Measurements from ENCODE around the gene KRTAP10-1. TPM values are rescaled to one million over a fixed set of nuclear protein-coding genes. Genes with fewer than 3 reads are reported as not detected.
"Not testable (repeated sequence)": the region's sequence is repeated elsewhere in the genome, so short reads cannot be mapped to it uniquely, and the experiment has no call there.

The KRTAP10-1 gene
- total and polyA plus RNA-seq, 9 of the 15 experiments (the other 6 are each of a cell fraction or from before 2014, with no cell fraction given), result not detected

DNA sequence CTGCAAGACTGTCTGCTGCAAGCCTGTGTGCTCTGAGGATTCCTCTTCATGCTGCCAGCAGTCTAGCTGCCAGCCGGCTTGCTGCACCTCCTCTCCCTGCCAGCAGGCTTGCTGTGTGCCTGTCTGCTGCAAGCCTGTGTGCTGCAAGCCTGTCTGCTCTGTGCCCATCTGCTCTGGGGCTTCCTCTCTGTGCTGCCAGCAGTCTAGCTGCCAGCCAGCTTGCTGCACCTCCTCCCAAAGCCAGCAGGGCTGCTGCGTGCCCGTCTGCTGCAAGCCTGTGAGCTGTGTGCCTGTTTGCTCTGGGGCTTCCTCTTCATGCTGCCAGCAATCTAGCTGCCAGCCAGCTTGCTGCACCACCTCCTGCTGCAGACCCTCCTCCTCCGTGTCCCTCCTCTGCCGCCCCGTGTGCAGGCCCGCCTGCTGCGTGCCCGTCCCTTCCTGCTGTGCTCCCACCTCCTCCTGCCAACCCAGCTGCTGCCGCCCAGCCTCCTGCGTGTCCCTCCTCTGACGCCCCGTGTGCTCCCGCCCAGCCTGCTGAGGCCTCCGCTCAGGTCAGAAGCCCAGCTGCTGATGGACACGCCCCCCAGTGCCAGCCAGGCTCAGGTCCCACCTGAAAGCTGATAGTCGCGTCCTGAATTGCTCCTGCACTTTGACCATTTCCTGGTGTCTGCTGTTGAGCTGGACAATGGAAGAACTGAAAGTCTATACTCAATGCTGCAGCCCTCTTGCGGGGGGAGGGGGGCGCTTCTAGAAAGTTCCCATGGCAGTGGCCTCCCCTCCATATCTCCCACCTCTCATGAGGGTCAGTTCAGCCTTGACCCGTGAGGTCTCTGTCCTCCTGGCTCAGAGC lies 34.7 kb upstream of the KRTAP10-1 start (continued):
- no peak for TF ChIP-seq CHCHD3 (CRISPR knock-in tag; IDR thresholded peaks at IDR 0.05)

GRCh38 chr21:44573630-44574456 lies 33.8 kb upstream of the KRTAP10-1 start, which contains the start of gene KRTAP10-4:
TSS of gene KRTAP10-4 (plus strand) at chr21:44573729. CDS start at chr21:44573759, 30 bp downstream.
- Histone ChIP-seq H3K4me1 (replicated peaks in 1 of 2; ENCODE audit: control insufficient read depth in 2 of 2, insufficient read depth in 2 of 2, low read length in 2 of 2) (peaks cover 0 to 17% of the 10 kb centered on the region in 2 experiments; a peak in 1 of 5 replicates), H3K9ac (ENCODE audit: insufficient read depth in 1 of 2, low read depth in 2 of 2, low read length in 2 of 2) (peak within 1 kb of the TSS in 1 of 2 experiments; percentile 33; a peak in 1 of 4 replicates), H3K27me3 (ENCODE audit: control insufficient read depth in 2 of 2, insufficient read depth in 2 of 2, low read length in 2 of 2) (peaks cover 20 to 57% of the 10 kb centered on the region in 2 experiments; a peak in 4 of 5 replicates)
- H2AFZ ChIP-seq (ENCODE audit: low read depth, low read length); CTCF ChIA-PET (ENCODE audit: low intra/inter-chr PET ratio); H3K4me3 ChIP-seq; intact Hi-C loops (cut with micrococcal nuclease); DNase-seq (ENCODE audit: extremely low read depth in 1 of 4, low spot score in 3 of 4); H3K27ac ChIP-seq (ENCODE audit: extremely low read depth, low read depth, low read length); H4K20me1 ChIP-seq (replicated peaks; ENCODE audit: control insufficient read depth, insufficient read depth, low read length); H3K9me3 ChIP-seq (replicated peaks; ENCODE audit: control insufficient read depth, insufficient read depth, low read depth, low read length); H3K79me2 ChIP-seq (ENCODE audit: control insufficient read depth, insufficient read depth, low read length); H3K36me3 ChIP-seq (ENCODE audit: control insufficient read depth, insufficient read depth, low read length); H3K4me2 ChIP-seq (ENCODE audit: insufficient read depth, low read length); H3K9me1 ChIP-seq (ENCODE audit: control insufficient read depth, insufficient read depth, low read length); FAIRE-seq; BruUV-seq (replicated peaks); ATAC-seq; in situ Hi-C loops (cut with MboI): not testable (repeated sequence)
- WGBS (ENCODE audit: insufficient coverage, low coverage, missing lambda C conversion rate), result 4% methylated on average over 19 of the region's 25 CpGs
- POLR2A ChIA-PET, result interaction anchor here (0.8 kb wide), 1 partner anchor 18 kb away, joined by 5 read pairs; the partner anchor contains the start of gene KRTAP10-6

All from K562 (cell line).